ENCODE data around the gene GOSR1. TPM values are rescaled to one million over a fixed set of nuclear protein-coding genes. Genes with fewer than 3 reads are reported as not detected.

Gene GOSR1
- total RNA-seq = 46.4 to 59.4 TPM (median 47.5 TPM) in 3 replicates
- long read RNA-seq, full-length matches to known transcripts = 45 of 79 reads
- long read RNA-seq, partial matches to known transcripts = 0 of 79 reads
- long read RNA-seq, other reads (novel, unspliced or antisense) = 34 of 79 reads

GRCh38 chr17:30477083-30477773 lies at the start of gene GOSR1:
TSS of gene GOSR1 (plus strand) at chr17:30477408. CDS start at chr17:30477434, 26 bp downstream.
- H3K4me1 Mint-ChIP-seq (ENCODE audit: low read depth) = peaks cover 26% of the 10 kb centered on the region
- H3K27me3 Mint-ChIP-seq (ENCODE audit: low read depth) = no peaks in the 10 kb centered on the region
- H3K9me3 Mint-ChIP-seq (ENCODE audit: low read depth) = no peaks in the 10 kb centered on the region

GRCh38 chr17:30427611-30428010 lies 49.6 kb upstream of the GOSR1 start:
- H3K36me3 Mint-ChIP-seq (ENCODE audit: low read depth) = peaks cover 22% of the 10 kb centered on the region
- no peak for DNase-seq (ENCODE audit: low spot score)
- peak overlapping the region; percentile 88 for H3K27ac Mint-ChIP-seq (ENCODE audit: unreplicated experiment)
- no peaks in the 10 kb centered on the region for H3K9me3 Mint-ChIP-seq (ENCODE audit: low read depth)
- H3K4me3 Mint-ChIP-seq (ENCODE audit: unreplicated experiment) = no peak overlapping the region
- TF ChIP-seq, protein P1, sequence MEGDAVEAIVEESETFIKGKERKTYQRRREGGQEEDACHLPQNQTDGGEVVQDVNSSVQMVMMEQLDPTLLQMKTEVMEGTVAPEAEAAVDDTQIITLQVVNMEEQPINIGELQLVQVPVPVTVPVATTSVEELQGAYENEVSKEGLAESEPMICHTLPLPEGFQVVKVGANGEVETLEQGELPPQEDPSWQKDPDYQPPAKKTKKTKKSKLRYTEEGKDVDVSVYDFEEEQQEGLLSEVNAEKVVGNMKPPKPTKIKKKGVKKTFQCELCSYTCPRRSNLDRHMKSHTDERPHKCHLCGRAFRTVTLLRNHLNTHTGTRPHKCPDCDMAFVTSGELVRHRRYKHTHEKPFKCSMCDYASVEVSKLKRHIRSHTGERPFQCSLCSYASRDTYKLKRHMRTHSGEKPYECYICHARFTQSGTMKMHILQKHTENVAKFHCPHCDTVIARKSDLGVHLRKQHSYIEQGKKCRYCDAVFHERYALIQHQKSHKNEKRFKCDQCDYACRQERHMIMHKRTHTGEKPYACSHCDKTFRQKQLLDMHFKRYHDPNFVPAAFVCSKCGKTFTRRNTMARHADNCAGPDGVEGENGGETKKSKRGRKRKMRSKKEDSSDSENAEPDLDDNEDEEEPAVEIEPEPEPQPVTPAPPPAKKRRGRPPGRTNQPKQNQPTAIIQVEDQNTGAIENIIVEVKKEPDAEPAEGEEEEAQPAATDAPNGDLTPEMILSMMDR (IDR thresholded peaks at IDR 0.05) = no peak
- H3K27me3 Mint-ChIP-seq (ENCODE audit: low read depth) = no peaks in the 10 kb centered on the region
- H3K4me1 Mint-ChIP-seq (ENCODE audit: low read depth) = peaks cover 31% of the 10 kb centered on the region

More at GRCh38 chr17:30477083-30477773, at the start of gene GOSR1:
- peaks cover 5% of the 10 kb centered on the region for H3K36me3 Mint-ChIP-seq (ENCODE audit: low read depth)
- H3K4me3 Mint-ChIP-seq (ENCODE audit: unreplicated experiment) = peak within 1 kb of the TSS; percentile 98
- peak; percentile 96 for DNase-seq (ENCODE audit: low spot score)
- H3K27ac Mint-ChIP-seq (ENCODE audit: unreplicated experiment) = peak within 1 kb of the TSS; percentile 99
- TF ChIP-seq, protein P1 (IDR thresholded peaks at IDR 0.05) = peak; percentile 88

DNA sequence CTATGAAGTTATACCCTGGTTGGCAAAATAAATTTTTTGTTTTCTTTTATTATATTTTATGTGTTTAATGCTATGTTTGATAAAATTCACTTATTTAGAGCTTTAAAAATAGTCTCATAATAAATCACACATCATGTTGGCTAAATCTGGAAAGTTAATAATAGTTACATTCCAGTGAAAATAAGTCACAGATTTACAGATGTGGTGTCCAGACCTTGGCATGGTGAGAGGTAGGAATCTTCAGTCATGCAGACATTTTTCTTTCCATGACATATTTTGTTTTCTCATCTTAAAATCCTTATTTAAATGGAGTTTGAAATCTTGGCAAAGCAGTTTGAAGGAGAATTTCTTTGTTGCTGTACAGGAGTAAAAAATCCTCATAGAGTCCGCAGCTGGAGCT lies 48.1 kb upstream of the GOSR1 start:
- Mint-ChIP-seq H3K4me1 (ENCODE audit: low read depth) (peaks cover 42% of the 10 kb centered on the region), H3K4me3 (ENCODE audit: unreplicated experiment) (peak overlapping the region; percentile 37), H3K36me3 (ENCODE audit: low read depth) (peaks cover 23% of the 10 kb centered on the region), H3K9me3 (ENCODE audit: low read depth) (peaks cover 6% of the 10 kb centered on the region), H3K27me3 (ENCODE audit: low read depth) (no peaks in the 10 kb centered on the region), H3K27ac (ENCODE audit: unreplicated experiment) (peak overlapping the region; percentile 94)
- TF ChIP-seq, protein P1 (IDR thresholded peaks at IDR 0.05) = no peak
- no peak for DNase-seq (ENCODE audit: low spot score)

- H3K27me3 Mint-ChIP-seq (ENCODE audit: low read depth) = no peaks in the 10 kb centered on the region
- peaks cover 20% of the 10 kb centered on the region for H3K36me3 Mint-ChIP-seq (ENCODE audit: low read depth)
- DNase-seq (ENCODE audit: low spot score) = no peak
- TF ChIP-seq, protein P1 (IDR thresholded peaks at IDR 0.05) = no peak
- no peak overlapping the region for H3K4me3 Mint-ChIP-seq (ENCODE audit: unreplicated experiment)
- peak overlapping the region; percentile 49 for H3K27ac Mint-ChIP-seq (ENCODE audit: unreplicated experiment)
- H3K4me1 Mint-ChIP-seq (ENCODE audit: low read depth) = peaks cover 27% of the 10 kb centered on the region
- H3K9me3 Mint-ChIP-seq (ENCODE audit: low read depth) = peaks cover 6% of the 10 kb centered on the region
These were observed 43.7 kb upstream of the GOSR1 start for GRCh38 chr17:30433514-30433913.

- no peak overlapping the region for H3K4me3 Mint-ChIP-seq (ENCODE audit: unreplicated experiment)
- no peak for DNase-seq (ENCODE audit: low spot score)
- H3K4me1 Mint-ChIP-seq (ENCODE audit: low read depth) = peaks cover 11% of the 10 kb centered on the region
- no peaks in the 10 kb centered on the region for H3K27me3 Mint-ChIP-seq (ENCODE audit: low read depth)
- TF ChIP-seq, protein P1 (IDR thresholded peaks at IDR 0.05) = no peak
- H3K9me3 Mint-ChIP-seq (ENCODE audit: low read depth) = peaks cover 6% of the 10 kb centered on the region
- peaks cover 16% of the 10 kb centered on the region for H3K36me3 Mint-ChIP-seq (ENCODE audit: low read depth)
- H3K27ac Mint-ChIP-seq (ENCODE audit: unreplicated experiment) = no peak overlapping the region
These were observed 40.5 kb upstream of the GOSR1 start for GRCh38 chr17:30436729-30437128.

Data from chondrocyte (in vitro differentiated cells).